ENCODE measurements around the gene NUPR2.
A peak's percentile ranks its signal among the peaks of the same experiment; 100 is the strongest.

NUPR2 gene

DNA sequence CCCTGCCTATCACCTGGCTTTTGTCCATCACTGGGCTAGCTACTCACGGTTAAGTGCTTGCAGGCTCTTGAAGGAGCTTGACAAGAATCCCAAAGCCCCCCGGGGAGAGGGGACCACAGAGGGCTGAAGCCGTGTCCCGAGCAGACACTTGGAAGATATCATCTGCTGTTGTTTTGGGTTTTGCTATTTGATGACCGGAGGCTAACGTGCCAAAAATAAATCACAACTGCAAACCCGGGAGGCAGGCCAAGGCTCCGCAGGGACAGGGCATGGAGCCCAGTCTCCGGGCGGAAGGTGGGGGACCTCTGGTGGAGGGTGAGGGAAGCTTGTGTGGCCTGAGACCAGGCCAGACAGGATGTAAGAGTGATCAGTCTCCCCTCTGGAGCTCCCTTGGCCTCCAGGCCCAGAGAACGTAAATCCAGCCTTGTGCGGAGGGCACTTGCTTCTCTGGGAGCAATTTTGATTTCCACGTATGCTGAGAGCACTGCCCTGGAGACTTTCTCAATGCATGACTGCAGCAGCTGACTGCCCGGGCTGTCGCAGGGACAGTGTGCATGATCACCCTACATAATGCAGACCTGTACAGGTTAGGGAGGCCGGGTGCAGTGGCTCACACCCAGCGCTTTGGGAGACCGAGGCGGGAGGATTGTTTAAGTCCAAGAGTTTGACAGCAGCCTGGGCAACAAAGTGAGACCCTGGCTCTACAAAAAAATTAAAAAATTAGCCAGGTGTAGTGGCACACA is 23.3 kb downstream of the NUPR2 start, which contains the start of gene PHKG1:
Gene PHKG1, minus strand, starts transcription at position 164 of the 743 bp plus-strand sequence. CDS start 4,011 bp downstream, outside the sequence.
- peak within 1 kb of the TSS; percentile 64 for H3K27ac ChIP-seq

GRCh38 chr7:56092388-56092787 is 23.8 kb downstream of the NUPR2 start:
- peak overlapping the region; percentile 64 for H3K27ac ChIP-seq

More for the DNA sequence above, 23.3 kb downstream of the NUPR2 start, which contains the start of gene PHKG1:
- no peak for TF ChIP-seq ZFX (IDR thresholded peaks at IDR 0.05; ENCODE audit: borderline replicate concordance)
- TF ChIP-seq, protein P1, sequence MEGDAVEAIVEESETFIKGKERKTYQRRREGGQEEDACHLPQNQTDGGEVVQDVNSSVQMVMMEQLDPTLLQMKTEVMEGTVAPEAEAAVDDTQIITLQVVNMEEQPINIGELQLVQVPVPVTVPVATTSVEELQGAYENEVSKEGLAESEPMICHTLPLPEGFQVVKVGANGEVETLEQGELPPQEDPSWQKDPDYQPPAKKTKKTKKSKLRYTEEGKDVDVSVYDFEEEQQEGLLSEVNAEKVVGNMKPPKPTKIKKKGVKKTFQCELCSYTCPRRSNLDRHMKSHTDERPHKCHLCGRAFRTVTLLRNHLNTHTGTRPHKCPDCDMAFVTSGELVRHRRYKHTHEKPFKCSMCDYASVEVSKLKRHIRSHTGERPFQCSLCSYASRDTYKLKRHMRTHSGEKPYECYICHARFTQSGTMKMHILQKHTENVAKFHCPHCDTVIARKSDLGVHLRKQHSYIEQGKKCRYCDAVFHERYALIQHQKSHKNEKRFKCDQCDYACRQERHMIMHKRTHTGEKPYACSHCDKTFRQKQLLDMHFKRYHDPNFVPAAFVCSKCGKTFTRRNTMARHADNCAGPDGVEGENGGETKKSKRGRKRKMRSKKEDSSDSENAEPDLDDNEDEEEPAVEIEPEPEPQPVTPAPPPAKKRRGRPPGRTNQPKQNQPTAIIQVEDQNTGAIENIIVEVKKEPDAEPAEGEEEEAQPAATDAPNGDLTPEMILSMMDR (IDR thresholded peaks at IDR 0.05): peak; percentile 84

DNA sequence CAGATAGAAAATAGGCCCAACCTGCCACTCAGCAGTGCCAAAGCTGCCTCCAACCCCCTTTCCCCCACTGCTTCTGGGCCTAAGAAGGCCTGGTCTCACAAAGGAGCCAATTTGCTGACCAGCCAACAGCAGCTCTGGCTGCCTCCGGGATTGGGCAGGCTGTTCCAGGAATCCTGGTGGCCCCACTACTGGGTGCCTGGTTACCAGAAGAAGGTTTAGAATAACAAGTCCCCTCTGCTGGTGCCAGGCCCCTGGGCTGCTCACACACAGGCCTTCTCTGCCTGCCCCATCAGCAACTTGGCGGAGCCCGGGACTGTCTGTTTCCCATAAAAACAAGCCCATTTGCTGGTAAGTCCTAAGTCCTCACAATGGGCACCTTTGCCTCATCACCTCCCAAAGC is 24.6 kb downstream of the NUPR2 start:
- H3K27ac ChIP-seq: no peak overlapping the region

DNA sequence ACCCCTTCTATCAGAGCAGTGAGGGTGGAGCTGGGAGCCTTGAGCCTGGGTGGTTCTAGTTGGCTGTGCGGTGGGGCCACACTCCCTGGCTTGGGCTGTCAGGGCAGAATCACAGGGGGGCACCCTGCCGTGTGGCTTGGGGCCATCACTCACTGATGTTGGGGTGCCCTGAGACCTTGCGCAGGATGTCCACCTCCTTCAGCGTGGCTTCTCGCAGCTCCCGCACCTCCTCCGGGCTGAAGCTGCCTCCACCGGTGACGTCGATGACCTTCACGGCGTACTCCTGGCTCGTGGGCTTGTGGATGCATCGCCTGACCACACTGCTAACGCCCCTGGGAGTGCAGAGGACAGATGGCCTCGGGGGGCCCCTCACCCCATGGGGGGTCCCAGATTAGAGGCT is 28.8 kb downstream of the NUPR2 start:
- no peak overlapping the region for H3K27ac ChIP-seq
- no peak for TF ChIP-seq ZFX (IDR thresholded peaks at IDR 0.05; ENCODE audit: borderline replicate concordance)
- TF ChIP-seq, protein P1 (IDR thresholded peaks at IDR 0.05): no peak

More for the DNA sequence above, 24.6 kb downstream of the NUPR2 start:
- TF ChIP-seq ZFX (IDR thresholded peaks at IDR 0.05; ENCODE audit: borderline replicate concordance): no peak
- TF ChIP-seq, protein P1 (IDR thresholded peaks at IDR 0.05): no peak

- no peak for TF ChIP-seq ZFX (IDR thresholded peaks at IDR 0.05; ENCODE audit: borderline replicate concordance)
- TF ChIP-seq, protein P1 (IDR thresholded peaks at IDR 0.05): no peak
- H3K27ac ChIP-seq: no peak overlapping the region
These were observed 29.5 kb downstream of the NUPR2 start for GRCh38 chr7:56086761-56087160.

- H3K27ac ChIP-seq: no peak overlapping the region
- no peak for TF ChIP-seq ZFX (IDR thresholded peaks at IDR 0.05; ENCODE audit: borderline replicate concordance)
- TF ChIP-seq, protein P1 (IDR thresholded peaks at IDR 0.05): no peak
These were observed 32.9 kb downstream of the NUPR2 start for GRCh38 chr7:56083150-56083785.

DNA sequence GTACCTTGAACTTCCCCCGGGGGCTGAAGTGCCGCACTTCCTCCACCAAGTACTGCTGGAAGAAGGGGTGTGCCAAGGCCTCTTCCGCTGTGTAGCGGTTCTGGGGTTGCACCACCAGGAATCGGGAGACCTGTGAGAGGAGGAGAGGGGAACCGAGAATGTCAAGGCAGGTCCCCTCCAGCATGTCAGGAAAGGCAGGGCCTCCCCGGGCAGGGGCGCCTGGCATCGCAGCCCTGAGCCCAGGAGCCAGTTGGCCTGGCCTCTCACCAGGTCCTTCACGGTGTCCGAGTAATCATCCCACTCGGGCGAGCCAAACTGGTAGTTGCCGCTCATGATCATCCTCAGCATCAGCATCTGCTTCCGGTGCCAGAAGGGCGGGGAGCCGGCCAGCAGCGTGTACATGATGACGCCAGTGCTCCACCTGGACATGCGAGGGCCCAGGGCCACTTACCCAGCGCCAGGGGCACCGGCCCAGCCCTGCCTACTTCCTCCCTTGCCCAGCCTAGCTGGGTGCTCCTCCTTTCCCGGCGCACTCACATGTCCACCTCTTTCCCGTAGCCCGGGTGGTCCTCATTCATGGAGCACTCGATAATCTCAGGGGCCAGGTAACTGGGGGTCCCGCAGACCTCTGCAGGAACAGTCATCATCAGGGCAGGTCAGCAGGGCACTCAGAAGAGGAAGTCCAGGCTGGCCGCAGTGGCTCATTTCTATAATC is 34.4 kb downstream of the NUPR2 start:
- H3K27ac ChIP-seq: no peak overlapping the region
- TF ChIP-seq, protein P1 (IDR thresholded peaks at IDR 0.05): no peak

GRCh38 chr7:56080726-56081435 is 35.3 kb downstream of the NUPR2 start:
- H3K27ac ChIP-seq: peak overlapping the region; percentile 80; the same call in 1 of the 2 replicates

Measured in 22Rv1 (cell line).